ENCODE data around the gene ITPRIPL2.

Gene ITPRIPL2

DNA sequence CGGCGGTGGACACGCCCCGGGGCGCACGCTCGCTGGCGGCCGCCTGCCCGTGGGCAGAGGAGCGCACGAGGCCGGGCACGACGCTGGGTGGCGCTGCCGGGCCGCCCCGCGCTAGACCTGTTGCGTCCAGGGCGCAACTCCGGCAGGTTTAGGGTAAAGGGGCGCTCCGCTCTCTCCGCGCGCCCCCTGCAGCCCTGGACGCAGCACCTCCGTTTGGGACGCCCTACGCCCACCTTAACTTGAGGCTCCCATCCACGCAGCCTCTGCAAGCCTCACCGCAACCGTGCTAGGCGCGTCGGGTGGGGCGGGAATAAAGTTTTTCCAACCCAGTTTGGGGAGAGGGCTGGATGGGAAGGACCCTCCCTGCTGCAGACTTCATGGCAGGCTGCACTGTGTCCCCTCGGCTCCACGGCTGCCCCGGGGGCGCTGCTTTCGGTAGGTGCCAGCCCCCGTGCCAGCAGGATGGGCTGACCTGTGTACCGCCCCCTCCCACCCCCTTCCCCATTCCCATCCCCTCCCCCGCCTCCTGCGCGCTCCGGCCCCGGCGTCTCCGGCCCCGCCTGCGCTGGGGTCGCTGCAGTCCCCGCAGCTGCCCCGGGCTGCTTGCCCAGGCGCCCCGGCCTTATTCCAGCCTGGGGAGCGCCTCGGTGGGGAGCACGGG is 54.1 kb downstream of the ITPRIPL2 start, which contains the start of gene SYT17:
SYT17 (plus strand) TSS at position 531 of the 661 bp plus-strand sequence. CDS start 407 bp downstream, outside the sequence.
- DNase-seq (ENCODE audit: low read depth): peak; percentile 77
- TF ChIP-seq, protein P1, sequence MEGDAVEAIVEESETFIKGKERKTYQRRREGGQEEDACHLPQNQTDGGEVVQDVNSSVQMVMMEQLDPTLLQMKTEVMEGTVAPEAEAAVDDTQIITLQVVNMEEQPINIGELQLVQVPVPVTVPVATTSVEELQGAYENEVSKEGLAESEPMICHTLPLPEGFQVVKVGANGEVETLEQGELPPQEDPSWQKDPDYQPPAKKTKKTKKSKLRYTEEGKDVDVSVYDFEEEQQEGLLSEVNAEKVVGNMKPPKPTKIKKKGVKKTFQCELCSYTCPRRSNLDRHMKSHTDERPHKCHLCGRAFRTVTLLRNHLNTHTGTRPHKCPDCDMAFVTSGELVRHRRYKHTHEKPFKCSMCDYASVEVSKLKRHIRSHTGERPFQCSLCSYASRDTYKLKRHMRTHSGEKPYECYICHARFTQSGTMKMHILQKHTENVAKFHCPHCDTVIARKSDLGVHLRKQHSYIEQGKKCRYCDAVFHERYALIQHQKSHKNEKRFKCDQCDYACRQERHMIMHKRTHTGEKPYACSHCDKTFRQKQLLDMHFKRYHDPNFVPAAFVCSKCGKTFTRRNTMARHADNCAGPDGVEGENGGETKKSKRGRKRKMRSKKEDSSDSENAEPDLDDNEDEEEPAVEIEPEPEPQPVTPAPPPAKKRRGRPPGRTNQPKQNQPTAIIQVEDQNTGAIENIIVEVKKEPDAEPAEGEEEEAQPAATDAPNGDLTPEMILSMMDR (IDR thresholded peaks at IDR 0.05; ENCODE audit: insufficient read depth, low read depth, low read length, missing control alignments): peak; percentile 82
- H3K4me3 ChIP-seq (ENCODE audit: low read depth, low read length): peak within 1 kb of the TSS; percentile 36

DNA sequence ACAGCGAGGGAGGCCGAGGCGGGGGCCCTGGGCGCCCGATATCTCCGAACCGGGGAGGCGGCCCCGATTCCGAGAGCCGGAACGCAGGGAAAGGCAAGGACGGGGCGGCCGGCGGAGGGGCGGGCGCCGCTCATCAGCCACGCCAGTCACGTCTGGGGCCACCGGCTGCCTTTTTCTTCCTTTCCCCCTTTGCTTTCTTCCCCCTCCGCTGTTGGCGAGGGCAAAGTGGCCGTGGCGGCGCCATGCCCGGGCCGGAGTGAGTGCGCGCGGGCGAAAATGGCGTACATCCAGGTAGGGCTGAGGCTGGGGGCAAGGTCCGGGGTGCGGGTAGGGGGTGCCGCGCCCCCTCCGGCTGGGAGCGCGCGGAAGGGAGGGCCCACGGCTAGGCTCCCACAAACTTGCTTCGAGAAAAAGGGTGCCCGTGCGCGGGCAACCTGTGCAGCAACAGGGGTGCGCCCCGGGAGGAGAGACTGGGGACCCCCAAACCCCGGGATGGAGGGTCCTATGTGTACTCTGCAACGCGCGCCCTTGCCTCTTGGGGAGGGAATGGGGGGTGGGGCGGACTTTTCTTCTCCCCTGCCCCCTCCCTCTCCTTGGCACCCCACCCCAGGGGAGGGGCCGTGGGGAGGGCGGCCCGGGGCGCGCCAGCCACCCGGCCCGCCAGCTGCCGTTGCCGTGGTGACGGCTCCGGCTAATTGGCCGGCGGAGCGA is 54.8 kb downstream of the ITPRIPL2 start:
- TF ChIP-seq, protein P1 (IDR thresholded peaks at IDR 0.05; ENCODE audit: insufficient read depth, low read depth, low read length, missing control alignments): no peak
- no peak for DNase-seq (ENCODE audit: low read depth)
- H3K4me3 ChIP-seq (ENCODE audit: low read depth, low read length): peak overlapping the region; percentile 14; the same call in 1 of the 2 replicates

DNA sequence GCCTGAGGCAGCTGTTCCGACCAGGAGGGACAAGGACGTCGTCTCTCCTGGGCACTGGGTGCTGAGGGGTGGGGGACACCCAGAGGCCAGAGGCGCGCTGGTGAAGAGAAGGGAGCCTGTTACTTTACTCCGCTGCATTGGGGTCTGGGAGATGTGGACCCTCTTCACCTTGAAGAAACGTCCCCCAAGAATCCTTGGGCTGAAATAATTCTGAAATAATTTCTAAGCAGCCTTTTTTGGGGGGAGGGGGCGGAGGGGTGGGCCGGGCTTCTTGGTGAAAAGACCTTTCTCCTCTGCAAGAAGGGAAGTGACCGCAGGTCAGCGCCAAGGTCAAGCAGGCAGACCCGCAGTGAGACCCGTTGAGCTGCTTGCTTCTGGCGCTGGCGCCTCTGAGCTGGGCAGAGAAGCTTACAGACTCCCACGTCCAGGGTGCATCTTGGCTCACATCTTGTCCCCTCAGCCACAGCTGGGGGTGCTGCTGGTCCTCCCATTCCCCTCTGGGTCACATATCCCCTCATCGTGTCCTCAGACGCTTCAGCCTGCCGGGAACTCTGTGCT is 55.4 kb downstream of the ITPRIPL2 start:
- TF ChIP-seq, protein P1 (IDR thresholded peaks at IDR 0.05; ENCODE audit: insufficient read depth, low read depth, low read length, missing control alignments): no peak
- DNase-seq (ENCODE audit: low read depth): no peak
- no peak overlapping the region for H3K4me3 ChIP-seq (ENCODE audit: low read depth, low read length)

DNA sequence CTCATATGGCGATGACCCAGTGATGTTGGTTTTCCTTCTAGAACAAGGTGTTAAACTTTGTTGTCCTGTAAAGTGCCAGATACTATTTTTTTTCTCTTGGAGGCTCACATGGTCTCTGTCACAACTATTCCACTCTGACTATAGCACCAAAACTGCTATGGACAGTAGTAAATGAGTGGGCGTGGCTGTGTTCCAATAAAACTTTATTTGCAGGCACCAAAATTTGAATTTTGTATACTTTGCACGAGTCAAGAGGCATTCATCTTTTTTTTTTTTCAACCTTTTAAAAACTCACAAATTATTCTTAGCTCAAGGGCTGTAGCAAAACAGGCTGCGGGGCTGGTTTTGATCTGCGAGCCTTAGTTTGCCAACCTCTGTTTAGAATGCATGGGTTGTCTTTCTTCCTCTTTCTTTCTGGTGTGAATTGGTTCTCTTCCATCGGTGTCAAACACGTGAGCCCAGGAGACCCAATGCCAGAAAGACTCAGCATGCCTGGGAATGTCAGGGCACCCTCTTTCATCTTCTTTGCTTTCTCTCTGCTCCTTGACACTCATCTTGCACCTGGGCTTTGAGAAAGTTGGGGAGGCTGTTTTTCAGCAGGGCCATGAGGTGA is 56.4 kb downstream of the ITPRIPL2 start:
- no peak for DNase-seq (ENCODE audit: low read depth)
- H3K4me3 ChIP-seq (ENCODE audit: low read depth, low read length): no peak overlapping the region
- TF ChIP-seq, protein P1 (IDR thresholded peaks at IDR 0.05; ENCODE audit: insufficient read depth, low read depth, low read length, missing control alignments): no peak

Data from GM12865 (cell line).